Heart right ventricle (tissue), 16 donors: ENCODE results near the gene GPR37. TPM values are rescaled to one million over a fixed set of nuclear protein-coding genes. Genes with fewer than 3 reads are reported as not detected.

Experiments
- ATAC-seq, 8 donors: fragments of 200-7000 bp; cut with Tn5 transposase; one replicate each; pipeline ENCODE4 v1.9.1; 2020; ENCODE audit warnings: mild to moderate bottlenecking in 8 of 8, moderate library complexity in 8 of 8, moderate number of reproducible peaks in 1 of 8
- DNase-seq, 2 donors: peaks; one replicate each; pipeline ENCODE4 v3.0.0-alpha.2; 2020
- H3K27ac ChIP-seq, 10 donors: fragments of 200-600 bp; sonication (generic) in 2 of 10; one replicate each; pipeline versions ENCODE4 v1.5.0 to v1.8.0; 2020 to 2022; ENCODE audit warnings: mild to moderate bottlenecking in 3 of 10
- H3K27me3 ChIP-seq, 7 donors: fragments of 200-600 bp; one replicate each; pipeline ENCODE4 v1.8.0; 2021 to 2022; ENCODE audit warnings: mild to moderate bottlenecking in 2 of 7
- H3K36me3 ChIP-seq, 9 donors: fragments of 200-600 bp; sonication (generic) in 1 of 9; one replicate each; pipeline versions ENCODE4 v1.5.0 to v1.8.0; 2020 to 2022; ENCODE audit warnings: mild to moderate bottlenecking in 2 of 9
- H3K4me1 ChIP-seq, 9 donors: fragments of 200-600 bp; sonication (generic) in 1 of 9; one replicate each; pipeline versions ENCODE4 v1.5.0 to v1.8.0; 2020 to 2022; ENCODE audit warnings: mild to moderate bottlenecking in 4 of 9
- H3K4me3 ChIP-seq, 10 donors: fragments of 200-600 bp; sonication (generic) in 2 of 10; one replicate each; pipeline versions ENCODE4 v1.5.0 to v1.8.0; 2020 to 2022; ENCODE audit warnings: mild to moderate bottlenecking in 7 of 10, moderate library complexity in 2 of 10
- H3K9me3 ChIP-seq, 11 donors: fragments of 200-600 bp in 10 of 11; sonication (generic) in 2 of 11; one replicate each; pipeline versions ENCODE4 v1.5.0 to v1.8.0; 2013 to 2022; ENCODE audit warnings: mild to moderate bottlenecking in 2 of 11, control low read depth in 1 of 11, moderate library complexity in 1 of 11
- CTCF ChIP-seq, 9 donors: fragments of 200-600 bp; sonication (generic) in 2 of 9; IDR thresholded peaks; one replicate each; pipeline versions ENCODE4 v1.5.0 to v1.8.0; 2021 to 2022; ENCODE audit warnings: antibody characterized with exemption in 9 of 9, mild to moderate bottlenecking in 5 of 9, moderate library complexity in 1 of 9
- WGBS, 2 donors: extraction: QIAGEN DNeasy Blood & Tissue Kit; methylation state at CpG; one replicate each; pipeline ENCODE4 v1.1.7; 2013; ENCODE audit warnings: inconsistent platforms in 1 of 2; 5-methylcytosine and 5-hydroxymethylcytosine counted together
- intact Hi-C, 10 donors: fragments of 100-400 bp; cut with DNase I; formaldehyde crosslinking; loops; one replicate each; pipeline versions ENCODE4 v1.11.1 to v1.14.2; 2022
- polyA plus RNA-seq, 2 donors: library from polyadenylated mRNA; stranded (reverse); fragments of 200-250 nt; gene quantifications; one replicate each; pipeline ENCODE4 v1.2.3, GENCODE V29; 2013
- total RNA-seq, 10 donors: library from RNA; stranded (reverse); fragmentation: NEBNext Ultra II Directional in 3 of 10; extraction: Animal tissue kit (Norgen Biotek cat#: 25700) in 3 of 10; gene quantifications; one replicate each; pipeline versions ENCODE4 v1.2.1 to v1.2.4, GENCODE V29; 2021 to 2023
- donor health status: Arrhythmogenic right ventricular cardiomyopathy.
- donor health status: ischemic (EF 13 %, LVEDD 7.1; RV severe dilation, severe dysfunction).
- donor health status: healthy with polysubstance abuse.
- donor health status: DM: no; HTN: yes; CAD: no.
- donor health status: DM: no; HTN: no; CAD: no.
- donor health status: ischemic (EF 25% LVEDD 6.9; RV normal size, moderate dysfunction).
- donor health status: ischemic (EF 25% LVEDD 5.7; RV mildly dilated, moderate dysfunction).
- donor health status: healthy.
- donor health status: DM: yes; HTN: yes; CAD: no.
- donor health status: Ischemic cardiomyopathy.
- donor health status: ischemic (EF 35%, LVEDD 5.7; RV mildly dilated, moderate dysfunction).
- donor health status: nonischemic (EF 11% LVEDD 7.7; RV severe dilation, severe dysfunction).
- donor health status: DM: yes; HTN: yes; CAD: no.
- donor health status: PGD.
- donor health status: ischemic (EF 29% LVEDD 5.4; RV normal size, mild dysfunction).
- donor health status: nonischemic (EF 23%, LVEDD 6.1; RV moderate dilation, normal function).

Gene GPR37
- total and polyA plus RNA-seq, 12 donors, result 0.04 to 0.15 (median 0.09) TPM; not detected in 9

GRCh38 chr7:124697746-124698145 is 67.8 kb downstream of the GPR37 start:
- ATAC-seq, result no peak
- no peak for TF ChIP-seq CTCF (IDR thresholded peaks at IDR 0.05)
- no peak for DNase-seq
- Histone ChIP-seq H3K27ac (no peak overlapping the region), H3K4me3 (no peak overlapping the region), H3K9me3 (peaks cover 0 to 10% (median 0%) of the 10 kb centered on the region in 11 donors), H3K27me3 (no peaks in the 10 kb centered on the region), H3K36me3 (no peaks in the 10 kb centered on the region), H3K4me1 (no peaks in the 10 kb centered on the region)
- intact Hi-C loops, result no loop called here
- WGBS, 2 donors, result 89 to 96% methylated on average over 4 of the region's 4 CpGs

Other genes with a start within 250 kb of the GPR37 start
- 10 to 100 TPM; 12.7 to 24.7 (median 15.5) TPM for gene POT1, start 164.0 kb upstream of the GPR37 start, total RNA-seq
- 10 to 100 TPM in 1 of 2 donors, 1 to 10 TPM in 1; 5.1 to 16.8 TPM for gene POT1, start 164.0 kb upstream of the GPR37 start, polyA plus RNA-seq